Smooth muscle cell (in vitro differentiated cells): ENCODE measurements around the gene ZNF175. TPM values are rescaled to one million over a fixed set of nuclear protein-coding genes. Genes with fewer than 3 reads are reported as not detected.

Source experiments
- DNase-seq: peaks from one replicate; lab custom pipeline; 2025; ENCODE audit not compliant: unreplicated experiment; lab: John Stamatoyannopoulos, UW
- H2AFZ ChIP-seq: fragments of 200-600 bp; sonication (generic); 2 replicates; pipeline ENCODE4 v1.6.0; 2016; ENCODE audit warnings: antibody characterized with exemption, low read depth, mild to moderate bottlenecking
- H3F3A ChIP-seq: fragments of 200-600 bp; sonication (generic); 2 replicates; pipeline ENCODE4 v1.6.0; 2017; ENCODE audit warnings: antibody characterized with exemption, low read depth
- H3K27ac ChIP-seq: fragments of 200-600 bp; sonication (generic); 2 replicates; pipeline ENCODE4 v1.5.1; 2016; ENCODE audit warnings: low read depth, mild to moderate bottlenecking
- H3K27me3 ChIP-seq: fragments of 200-600 bp; sonication (generic); 2 replicates; pipeline ENCODE4 v1.6.1; 2016; ENCODE audit warnings: low read depth, mild to moderate bottlenecking
- H3K36me3 ChIP-seq: fragments of 200-600 bp; sonication (generic); 2 replicates; pipeline ENCODE4 v1.5.1; 2016; ENCODE audit warnings: low read depth
- H3K4me1 ChIP-seq: fragments of 200-600 bp; sonication (generic); 2 replicates; pipeline ENCODE4 v1.5.1; 2016; ENCODE audit warnings: low read depth
- H3K4me2 ChIP-seq: fragments of 200-600 bp; sonication (generic); 2 replicates; pipeline ENCODE4 v1.6.0; 2016; ENCODE audit warnings: mild to moderate bottlenecking
- H3K4me3 ChIP-seq: fragments of 200-600 bp; sonication (generic); 2 replicates; pipeline ENCODE4 v1.5.1; 2016; ENCODE audit warnings: mild to moderate bottlenecking
- H3K79me2 ChIP-seq: fragments of 200-600 bp; sonication (generic); 2 replicates; pipeline ENCODE4 v1.6.0; 2016; ENCODE audit warnings: low read depth, mild to moderate bottlenecking
- H3K9ac ChIP-seq: fragments of 200-600 bp; sonication (generic); 2 replicates; pipeline ENCODE4 v1.6.0; 2016; ENCODE audit warnings: low read depth
- H3K9me3 ChIP-seq: fragments of 200-600 bp; sonication (generic); replicated peaks from 2 replicates; pipeline ENCODE4 v1.5.1; 2016; ENCODE audit warnings: low read depth
- H4K20me1 ChIP-seq: fragments of 200-600 bp; sonication (generic); 2 replicates; pipeline ENCODE4 v1.6.0; 2016; ENCODE audit warnings: low read depth
- WGBS: methylation state at CpG from one replicate; pipeline ENCODE4 v1.1.7; 2016; ENCODE audit warnings: low lambda C conversion rate; 5-methylcytosine and 5-hydroxymethylcytosine counted together
- polyA plus RNA-seq: library from polyadenylated mRNA; unstranded; fragments of >200 nt; fragmentation: Nextera tagmentation; extraction: Ambion mirVana; gene quantifications from 2 replicates; pipeline ENCODE4 v1.2.1, GENCODE V29; 2016
- total RNA-seq: library from RNA; depleted of rRNA; stranded (reverse); fragments of >200 nt; gene quantifications from 2 replicates; pipeline ENCODE4 v1.2.3, GENCODE V29; 2014
- TF ChIP-seq, protein P1 (sequence below): fragments of 200-600 bp; sonication (generic); IDR thresholded peaks from 2 replicates; pipeline ENCODE4 v1.5.1; 2017; ENCODE audit warnings: borderline replicate concordance, mild to moderate bottlenecking, antibody characterized with exemption; ENCODE audit not compliant: insufficient read depth, poor library complexity, severe bottlenecking

The ZNF175 gene
- total and polyA plus RNA-seq, 2 experiments from 2014 or later: 1.1 to 3.6 TPM

DNA sequence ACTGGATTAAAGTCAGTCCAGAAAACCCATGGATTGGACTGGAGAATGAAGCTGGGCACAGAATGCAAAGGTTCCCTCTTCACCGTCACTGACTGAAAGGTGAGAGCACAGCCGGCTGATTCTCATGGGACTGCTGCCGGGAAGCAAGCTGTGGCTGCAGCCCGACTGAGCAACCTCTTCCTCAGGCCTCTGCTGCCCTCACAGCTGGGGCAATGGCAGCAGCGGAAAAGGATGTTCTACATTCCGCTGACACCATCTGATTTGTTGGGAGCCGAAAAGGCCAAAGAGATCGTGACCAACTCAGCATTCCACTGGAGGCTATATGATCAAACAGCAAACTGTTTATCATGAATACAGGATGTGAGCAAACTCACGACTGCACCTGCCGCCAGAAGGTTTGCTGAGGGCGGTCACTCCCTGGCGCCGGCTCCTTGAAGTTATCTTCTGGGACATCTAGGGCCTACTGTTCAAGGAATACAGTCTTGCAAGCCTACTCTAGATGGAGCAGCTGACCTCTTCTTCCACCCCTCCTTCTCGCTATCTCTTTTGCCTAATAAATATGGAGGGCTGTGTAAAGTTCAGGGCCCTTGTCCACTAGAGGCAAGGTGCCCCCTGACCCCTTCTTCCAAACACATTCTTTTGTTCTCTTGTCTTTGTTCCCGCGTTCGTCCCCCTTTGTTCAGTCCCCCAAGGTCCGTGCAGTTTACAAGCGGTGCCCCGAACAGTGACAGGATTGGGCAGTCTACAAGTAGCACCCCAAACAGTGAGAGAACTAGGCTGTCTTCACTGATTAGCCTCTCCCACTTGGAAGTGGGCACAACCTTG, 20.0 kb upstream of the ZNF175 start:
- Histone ChIP-seq H3K4me3 (no peak overlapping the region), H3K4me2 (no peak overlapping the region), H3K36me3 (no peaks in the 10 kb centered on the region), H2AFZ (no peak overlapping the region), H3F3A (no peaks in the 10 kb centered on the region), H4K20me1 (no peaks in the 10 kb centered on the region), H3K9me3 (no peaks in the 10 kb centered on the region), H3K4me1 (no peaks in the 10 kb centered on the region), H3K27ac (no peak overlapping the region), H3K79me2 (no peaks in the 10 kb centered on the region), H3K9ac (no peak overlapping the region), H3K27me3 (no peaks in the 10 kb centered on the region)
- WGBS: 83% methylated on average over 20 of the region's 20 CpGs
- no peak for DNase-seq
- TF ChIP-seq, protein P1, sequence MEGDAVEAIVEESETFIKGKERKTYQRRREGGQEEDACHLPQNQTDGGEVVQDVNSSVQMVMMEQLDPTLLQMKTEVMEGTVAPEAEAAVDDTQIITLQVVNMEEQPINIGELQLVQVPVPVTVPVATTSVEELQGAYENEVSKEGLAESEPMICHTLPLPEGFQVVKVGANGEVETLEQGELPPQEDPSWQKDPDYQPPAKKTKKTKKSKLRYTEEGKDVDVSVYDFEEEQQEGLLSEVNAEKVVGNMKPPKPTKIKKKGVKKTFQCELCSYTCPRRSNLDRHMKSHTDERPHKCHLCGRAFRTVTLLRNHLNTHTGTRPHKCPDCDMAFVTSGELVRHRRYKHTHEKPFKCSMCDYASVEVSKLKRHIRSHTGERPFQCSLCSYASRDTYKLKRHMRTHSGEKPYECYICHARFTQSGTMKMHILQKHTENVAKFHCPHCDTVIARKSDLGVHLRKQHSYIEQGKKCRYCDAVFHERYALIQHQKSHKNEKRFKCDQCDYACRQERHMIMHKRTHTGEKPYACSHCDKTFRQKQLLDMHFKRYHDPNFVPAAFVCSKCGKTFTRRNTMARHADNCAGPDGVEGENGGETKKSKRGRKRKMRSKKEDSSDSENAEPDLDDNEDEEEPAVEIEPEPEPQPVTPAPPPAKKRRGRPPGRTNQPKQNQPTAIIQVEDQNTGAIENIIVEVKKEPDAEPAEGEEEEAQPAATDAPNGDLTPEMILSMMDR: no peak

DNA sequence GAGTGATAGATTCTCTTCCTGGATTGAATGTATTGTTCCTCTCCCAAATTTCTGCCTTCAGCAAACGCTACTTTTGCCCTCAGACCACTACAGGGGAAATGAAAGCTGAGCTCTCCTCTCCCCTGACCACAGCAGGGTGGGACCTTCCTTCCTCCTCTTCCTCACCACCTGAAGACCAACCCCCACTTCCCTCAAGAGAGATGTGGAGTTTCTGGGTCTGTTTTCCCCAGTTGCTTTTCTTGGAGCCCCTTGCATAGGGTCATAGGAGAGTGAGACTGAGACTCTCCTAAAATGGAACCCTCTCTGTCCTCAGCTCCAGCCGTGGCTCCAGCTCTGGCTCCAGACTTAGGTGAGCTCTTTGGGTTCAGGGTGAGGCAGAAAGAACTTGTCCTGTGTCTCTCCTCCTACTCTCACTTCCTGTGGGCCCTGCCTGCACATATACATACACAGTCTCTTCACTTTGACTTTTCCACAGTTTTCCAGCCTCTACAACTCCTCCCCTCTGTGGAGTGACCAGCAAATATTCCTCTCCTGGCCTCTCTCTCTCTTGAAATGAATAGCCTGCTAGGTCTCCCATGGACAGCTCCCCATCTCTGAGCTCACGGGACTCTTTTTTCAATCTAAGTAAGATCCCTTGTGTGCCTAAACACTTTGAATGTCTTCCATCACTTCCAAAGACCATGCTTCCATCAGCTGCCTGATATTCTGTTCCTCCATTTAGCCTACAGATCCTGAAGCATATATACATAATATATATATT, 19.2 kb upstream of the ZNF175 start:
- no peaks in the 10 kb centered on the region for H3K79me2 ChIP-seq
- no peak overlapping the region for H3K4me2 ChIP-seq
- no peaks in the 10 kb centered on the region for H4K20me1 ChIP-seq
- 59% methylated on average over 3 of the region's 3 CpGs for WGBS
- DNase-seq: no peak
- H3K9me3 ChIP-seq: no peaks in the 10 kb centered on the region
- H3K4me3 ChIP-seq: no peak overlapping the region
- no peaks in the 10 kb centered on the region for H3K4me1 ChIP-seq
- no peaks in the 10 kb centered on the region for H3K36me3 ChIP-seq
- TF ChIP-seq, protein P1: no peak
- H3K9ac ChIP-seq: no peak overlapping the region
- no peaks in the 10 kb centered on the region for H3F3A ChIP-seq
- H3K27me3 ChIP-seq: no peaks in the 10 kb centered on the region
- H2AFZ ChIP-seq: no peak overlapping the region
- no peak overlapping the region for H3K27ac ChIP-seq

- DNase-seq: no peak
- Histone ChIP-seq H3K4me1 (no peaks in the 10 kb centered on the region), H3K4me3 (no peak overlapping the region), H3K9ac (no peak overlapping the region), H3K27me3 (no peaks in the 10 kb centered on the region), H3K79me2 (no peaks in the 10 kb centered on the region), H2AFZ (no peak overlapping the region), H3K36me3 (no peaks in the 10 kb centered on the region), H4K20me1 (no peaks in the 10 kb centered on the region), H3K9me3 (no peaks in the 10 kb centered on the region), H3K27ac (no peak overlapping the region), H3K4me2 (no peak overlapping the region), H3F3A (no peaks in the 10 kb centered on the region)
- TF ChIP-seq, protein P1: no peak
- 50% methylated on average over 1 of the region's 1 CpG for WGBS
Observed at GRCh38 chr19:51552608-51552995, 18.5 kb upstream of the ZNF175 start.
